GM13976 (cell line): ENCODE measurements around the gene ATP5F1C.

Source experiments
- DNase-seq: peaks from one replicate; pipeline ENCODE4 v3.0.0; 2012; ENCODE audit warnings: low spot score
- in situ Hi-C: fragments of 300-500 bp; cut with MboI; formaldehyde crosslinking; loops from one replicate; pipeline ENCODE4 v1.12.0; 2022; ENCODE audit warnings: low sequenced_read_pairs, mixed read lengths, inconsistent platforms; ENCODE audit not compliant: unreplicated experiment
- TF ChIP-seq, protein P1 (sequence below): IDR thresholded peaks from 2 replicates; pipeline ENCODE4 v1.5.1; 2012; ENCODE audit warnings: borderline replicate concordance, mild to moderate bottlenecking; ENCODE audit not compliant: insufficient read depth; ENCODE audit errors: extremely low read depth, missing control alignments, control extremely low read depth

The ATP5F1C gene

DNA sequence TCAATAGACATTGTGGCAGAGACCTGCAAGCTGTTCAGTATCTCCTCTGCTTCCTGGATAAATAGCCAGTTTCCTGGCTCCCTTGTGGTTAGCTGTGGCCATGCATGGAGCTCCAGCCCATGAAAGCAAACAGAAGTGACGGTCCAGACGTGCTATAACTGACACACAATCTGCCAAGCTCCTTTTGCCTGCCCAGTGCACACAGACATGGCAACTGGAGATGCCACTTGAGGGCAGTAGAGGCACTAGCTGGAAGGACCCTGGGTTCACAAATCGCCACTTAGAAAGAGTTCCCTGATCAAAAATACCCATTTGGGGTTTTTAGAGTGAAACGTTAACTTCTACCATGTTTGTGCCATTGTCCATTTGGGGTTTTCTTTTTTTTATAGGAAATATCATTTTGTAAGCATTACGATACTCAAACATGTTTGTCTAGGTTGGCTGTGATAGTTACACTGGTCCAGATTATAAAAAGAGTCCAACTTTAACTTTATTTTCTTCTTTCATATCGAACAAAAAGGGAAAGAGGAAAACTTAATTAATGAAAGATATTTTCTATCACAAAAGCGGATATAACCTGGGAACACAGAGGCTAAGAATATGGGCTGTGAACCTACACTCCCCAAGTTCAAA lies 31.5 kb upstream of the ATP5F1C start:
- TF ChIP-seq, protein P1, sequence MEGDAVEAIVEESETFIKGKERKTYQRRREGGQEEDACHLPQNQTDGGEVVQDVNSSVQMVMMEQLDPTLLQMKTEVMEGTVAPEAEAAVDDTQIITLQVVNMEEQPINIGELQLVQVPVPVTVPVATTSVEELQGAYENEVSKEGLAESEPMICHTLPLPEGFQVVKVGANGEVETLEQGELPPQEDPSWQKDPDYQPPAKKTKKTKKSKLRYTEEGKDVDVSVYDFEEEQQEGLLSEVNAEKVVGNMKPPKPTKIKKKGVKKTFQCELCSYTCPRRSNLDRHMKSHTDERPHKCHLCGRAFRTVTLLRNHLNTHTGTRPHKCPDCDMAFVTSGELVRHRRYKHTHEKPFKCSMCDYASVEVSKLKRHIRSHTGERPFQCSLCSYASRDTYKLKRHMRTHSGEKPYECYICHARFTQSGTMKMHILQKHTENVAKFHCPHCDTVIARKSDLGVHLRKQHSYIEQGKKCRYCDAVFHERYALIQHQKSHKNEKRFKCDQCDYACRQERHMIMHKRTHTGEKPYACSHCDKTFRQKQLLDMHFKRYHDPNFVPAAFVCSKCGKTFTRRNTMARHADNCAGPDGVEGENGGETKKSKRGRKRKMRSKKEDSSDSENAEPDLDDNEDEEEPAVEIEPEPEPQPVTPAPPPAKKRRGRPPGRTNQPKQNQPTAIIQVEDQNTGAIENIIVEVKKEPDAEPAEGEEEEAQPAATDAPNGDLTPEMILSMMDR = peak; percentile 30
- peak; percentile 27 for DNase-seq
- in situ Hi-C loops = no loop called here

DNA sequence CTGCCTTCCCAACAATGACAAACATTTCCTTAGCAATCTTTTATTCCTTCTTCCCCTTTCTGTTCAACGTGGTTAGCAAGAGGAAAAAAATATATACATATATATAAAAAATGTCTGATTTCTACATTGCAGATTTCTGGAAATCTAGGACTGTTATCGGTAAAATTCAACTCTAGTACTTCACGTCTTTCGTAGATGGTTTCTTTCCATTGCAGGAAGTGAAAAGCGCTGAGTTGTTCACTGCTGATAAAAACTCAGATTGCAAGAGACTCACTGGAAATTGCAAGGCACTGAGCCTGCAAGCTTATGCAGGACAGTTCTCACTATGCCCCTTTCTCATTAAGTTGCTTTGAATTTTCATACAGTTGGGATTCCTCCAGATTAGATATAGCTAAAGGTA lies 24.0 kb upstream of the ATP5F1C start:
- in situ Hi-C loops = no loop called here
- TF ChIP-seq, protein P1 = no peak
- DNase-seq = no peak

- in situ Hi-C loops = no loop called here
- DNase-seq = no peak
- TF ChIP-seq, protein P1 = no peak
These were observed 21.7 kb upstream of the ATP5F1C start for GRCh38 chr10:7766241-7766640.

DNA sequence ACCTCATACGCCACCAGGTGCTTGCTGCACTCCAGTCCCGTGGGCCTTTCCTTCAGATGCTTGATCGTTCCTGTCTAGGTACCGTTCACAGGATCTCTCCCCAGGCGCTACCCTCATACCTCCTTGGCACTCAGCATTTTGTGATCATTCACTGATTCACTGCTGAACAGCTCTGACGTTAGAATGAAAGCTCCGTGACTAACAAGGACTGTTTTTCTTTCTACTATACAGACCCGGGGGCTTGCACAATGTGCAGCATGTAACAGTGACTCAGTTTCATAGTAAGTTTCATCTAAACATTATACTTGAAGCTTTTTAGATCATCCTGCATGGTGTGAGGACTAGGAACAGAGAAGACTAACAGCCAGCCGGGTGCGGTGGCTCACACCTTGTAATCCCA lies 20.8 kb upstream of the ATP5F1C start:
- no peak for DNase-seq
- TF ChIP-seq, protein P1 = no peak
- in situ Hi-C loops = no loop called here

- in situ Hi-C loops = no loop called here
- DNase-seq = no peak
- TF ChIP-seq, protein P1 = no peak
These were observed 19.6 kb upstream of the ATP5F1C start for GRCh38 chr10:7768417-7768816.

DNA sequence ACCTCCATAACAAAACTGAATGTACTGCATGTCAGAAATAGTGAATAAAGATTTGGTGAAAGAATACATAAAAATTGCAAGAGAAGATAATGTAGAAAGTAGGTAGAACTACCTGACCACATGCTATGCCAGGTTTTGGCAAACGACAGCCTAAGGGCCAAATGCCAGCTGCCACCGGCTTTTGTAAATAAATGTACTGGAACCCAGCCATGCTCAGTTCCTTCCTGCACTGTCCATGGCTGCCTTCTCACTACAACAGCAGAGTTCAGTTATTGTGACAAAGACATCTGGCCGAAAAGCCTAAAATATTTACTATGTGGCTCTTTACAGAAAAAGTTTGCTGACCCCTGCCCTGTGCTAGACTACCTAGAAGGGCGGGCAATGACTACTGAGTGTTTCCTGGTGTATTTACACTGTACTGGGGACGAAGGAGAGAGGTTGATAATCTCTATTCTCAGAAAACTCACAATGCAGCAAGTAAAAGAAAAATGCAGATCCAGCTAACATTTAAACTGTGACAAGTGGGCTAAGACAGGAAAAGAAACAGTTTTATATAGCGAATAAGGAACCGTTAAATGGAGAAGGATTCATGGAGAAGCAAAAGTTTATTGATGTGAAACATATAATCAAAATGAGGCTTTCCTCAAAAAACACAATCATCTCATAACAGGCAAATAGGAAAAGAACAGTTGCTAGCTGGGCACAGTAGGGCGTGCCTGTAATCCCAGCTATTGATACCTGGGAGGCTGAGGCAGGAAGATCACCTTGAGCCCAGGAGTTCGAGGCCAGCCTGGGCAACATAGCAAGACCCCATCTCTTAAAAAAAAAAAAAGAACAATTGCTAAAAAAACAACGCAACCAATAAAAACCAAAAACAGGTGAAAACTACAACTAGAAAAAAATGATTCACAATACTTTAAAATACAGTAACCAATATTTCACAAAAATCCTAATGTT lies 13.9 kb upstream of the ATP5F1C start:
- no peak for DNase-seq
- TF ChIP-seq, protein P1 = no peak
- in situ Hi-C loops = no loop called here
